DLD1 (cell line): Measurements from ENCODE around the gene ANP32D.
"Not testable (repeated sequence)": the region's sequence is repeated elsewhere in the genome, so short reads cannot be mapped to it uniquely, and the experiment has no call there.

Experiments used
- in situ Hi-C: cut with HindIII; loops from 2 replicates; pipeline ENCODE4 v1.10.0; 2017; ENCODE audit warnings: low sequenced_read_pairs

The ANP32D gene

GRCh38 chr12:48472259-48472658 lies at the start of gene ANP32D:
TSS of gene ANP32D (plus strand) at chr12:48472559. CDS start at chr12:48472665, 106 bp downstream.
- in situ Hi-C loops, result no loop called here

- in situ Hi-C loops, result no loop called here
Measured at GRCh38 chr12:48423171-48423570, 49.2 kb upstream of the ANP32D start.

GRCh38 chr12:48424644-48425043 lies 47.7 kb upstream of the ANP32D start:
- in situ Hi-C loops, result no loop called here

- in situ Hi-C loops, result not testable (repeated sequence)
Measured at GRCh38 chr12:48434016-48434415, 38.3 kb upstream of the ANP32D start.

- in situ Hi-C loops, result no loop called here
Measured at GRCh38 chr12:48441069-48441468, 31.3 kb upstream of the ANP32D start.

GRCh38 chr12:48442179-48442847 lies 30.0 kb upstream of the ANP32D start:
- in situ Hi-C loops, result no loop called here

- in situ Hi-C loops, result no loop called here
Measured at GRCh38 chr12:48445538-48445937, 26.8 kb upstream of the ANP32D start.

GRCh38 chr12:48446161-48446776 lies 26.1 kb upstream of the ANP32D start:
- in situ Hi-C loops, result no loop called here

GRCh38 chr12:48447755-48448154 lies 24.6 kb upstream of the ANP32D start:
- in situ Hi-C loops, result no loop called here

- in situ Hi-C loops, result no loop called here
Measured at GRCh38 chr12:48451372-48451771, 21.0 kb upstream of the ANP32D start.

GRCh38 chr12:48452961-48453360 lies 19.4 kb upstream of the ANP32D start:
- in situ Hi-C loops, result not testable (repeated sequence)

GRCh38 chr12:48454667-48455066 lies 17.7 kb upstream of the ANP32D start:
- in situ Hi-C loops, result no loop called here

GRCh38 chr12:48455116-48455515 lies 17.2 kb upstream of the ANP32D start:
- in situ Hi-C loops, result no loop called here

- in situ Hi-C loops, result no loop called here
Measured at GRCh38 chr12:48459259-48459658, 13.1 kb upstream of the ANP32D start.

GRCh38 chr12:48469027-48469426 lies 3.3 kb upstream of the ANP32D start:
- in situ Hi-C loops, result not testable (repeated sequence)

GRCh38 chr12:48473061-48473460 lies 702 bp downstream of the ANP32D start:
- in situ Hi-C loops, result no loop called here

GRCh38 chr12:48474497-48474896 lies 2.1 kb downstream of the ANP32D start:
- in situ Hi-C loops, result not testable (repeated sequence)

- in situ Hi-C loops, result no loop called here
Measured at GRCh38 chr12:48482198-48482597, 9.8 kb downstream of the ANP32D start, which contains the start of gene C12orf54. TSS of gene C12orf54 (plus strand) at chr12:48482498. CDS start at chr12:48483297, 799 bp downstream.

- in situ Hi-C loops, result no loop called here
Measured at GRCh38 chr12:48482930-48483329, 10.6 kb downstream of the ANP32D start.

- in situ Hi-C loops, result no loop called here
Measured at GRCh38 chr12:48486261-48486660, 13.9 kb downstream of the ANP32D start.

GRCh38 chr12:48486679-48487078 lies 14.3 kb downstream of the ANP32D start:
- in situ Hi-C loops, result no loop called here

- in situ Hi-C loops, result no loop called here
Measured at GRCh38 chr12:48489012-48489411, 16.7 kb downstream of the ANP32D start.
